Spleen (tissue), 13 donors: Measurements from ENCODE around the gene MAGOHB. TPM values are rescaled to one million over a fixed set of nuclear protein-coding genes. Genes with fewer than 3 reads are reported as not detected.
A peak's percentile ranks its signal among the peaks of the same experiment; 100 is the strongest.
"Not testable (repeated sequence)": the region's sequence is repeated elsewhere in the genome, so short reads cannot be mapped to it uniquely, and the experiment has no call there.

ENCODE experiments used
- DNase-seq: peaks from one replicate; pipeline ENCODE4 v3.0.0-alpha.2; 2020
- H3K27ac ChIP-seq, 8 donors: fragments of 200-600 bp; sonication (generic) in 7 of 8; 1 replicate in 4 of 8; 2 replicates in 4 of 8; pipeline versions ENCODE4 v1.5.0 to v1.8.0; 2016 to 2021; ENCODE audit warnings: inconsistent platforms in 4 of 8, mild to moderate bottlenecking in 4 of 8, moderate library complexity in 1 of 8
- H3K27me3 ChIP-seq, 7 donors: fragments of 200-600 bp; sonication (generic) in 6 of 7; replicated peaks in 1 of 7; 1 replicate in 4 of 7; 2 replicates in 3 of 7; pipeline versions ENCODE4 v1.5.0 to v1.8.0; 2016 to 2021; ENCODE audit warnings: inconsistent platforms in 3 of 7, mild to moderate bottlenecking in 1 of 7
- H3K36me3 ChIP-seq, 6 donors: fragments of 200-600 bp; sonication (generic) in 5 of 6; 1 replicate in 4 of 6; 2 replicates in 2 of 6; pipeline versions ENCODE4 v1.5.0 to v1.8.0; 2016 to 2021; ENCODE audit warnings: inconsistent platforms in 2 of 6
- H3K4me1 ChIP-seq, 6 donors: fragments of 200-600 bp; sonication (generic) in 5 of 6; 1 replicate in 3 of 6; 2 replicates in 3 of 6; pipeline versions ENCODE4 v1.5.0 to v1.8.0; 2016 to 2021; ENCODE audit warnings: inconsistent platforms in 3 of 6
- H3K4me3 ChIP-seq, 8 donors: fragments of 200-600 bp; sonication (generic) in 7 of 8; 1 replicate in 4 of 8; 2 replicates in 4 of 8; pipeline versions ENCODE4 v1.5.0 to v1.8.0; 2016 to 2021; ENCODE audit warnings: inconsistent platforms in 4 of 8, mild to moderate bottlenecking in 4 of 8, moderate library complexity in 2 of 8
- H3K9me3 ChIP-seq, 8 donors: fragments of 200-600 bp; sonication (generic) in 7 of 8; 1 replicate in 4 of 8; 2 replicates in 4 of 8; pipeline versions ENCODE4 v1.5.0 to v1.8.0; 2016 to 2021; ENCODE audit warnings: inconsistent platforms in 4 of 8
- POLR2A ChIP-seq, 3 donors: fragments of 450-650 bp; IDR thresholded peaks; one replicate each; pipeline ENCODE4 v1.5.1; 2017; ENCODE audit warnings: antibody characterized with exemption in 3 of 3, mild to moderate bottlenecking in 1 of 3
- POLR2AphosphoS5 ChIP-seq, 3 donors: sonication (generic); formaldehyde crosslinking; IDR thresholded peaks; one replicate each; pipeline ENCODE4 v1.5.1; 2017; ENCODE audit warnings: antibody characterized with exemption in 3 of 3
- WGBS, 5 donors: extraction: QIAGEN DNeasy Blood & Tissue Kit in 3 of 5; methylation state at CpG; one replicate each; pipeline versions ENCODE4 v1.1.5 to v1.1.7; 2013 to 2018; 5-methylcytosine and 5-hydroxymethylcytosine counted together
- intact Hi-C: fragments of 100-400 bp; cut with DNase I; formaldehyde crosslinking; loops from one replicate; pipeline ENCODE4 v1.15.0; 2023; ENCODE audit warnings: low total_unique reads
- long read RNA-seq, 2 donors: transcript quantifications; one replicate each; lab custom pipeline, GENCODE V29; 2026
- polyA plus RNA-seq, 3 donors: library from polyadenylated mRNA; stranded (reverse); fragments of 200-250 nt; gene quantifications; one replicate each; pipeline ENCODE4 v1.2.1, GENCODE V29; 2013
- total RNA-seq, 7 donors: library from RNA; depleted of rRNA in 3 of 7; stranded (reverse); fragments of >200 nt in 3 of 7; fragmentation: NEBNext Ultra II Directional in 4 of 7; extraction: Animal tissue kit (Norgen Biotek cat#: 25700) in 4 of 7; gene quantifications; one replicate each; pipeline versions ENCODE4 v1.1.0 to v1.2.1, GENCODE V29; 2016 to 2021
- TF ChIP-seq, protein P1 (sequence below), 11 experiments: fragments of 200-600 bp in 7 of 11; fragments of 450-650 bp in 4 of 11; sonication (generic) in 4 of 11; IDR thresholded peaks in 8 of 11; conservative IDR thresholded peaks in 3 of 11; 1 replicate in 7 of 11; 2 replicates in 4 of 11; pipeline versions ENCODE4 v1.4.0 to v1.8.0; 2016 to 2021; ENCODE audit warnings: antibody characterized with exemption in 11 of 11, inconsistent platforms in 4 of 11, mild to moderate bottlenecking in 1 of 11
- donor health status: healthy with polysubstance abuse.
- donor health status: DM: no; HTN: no; CAD: no; lungs with moderate emphysema.
- donor health status: DM: no; HTN: no; CAD: no.
- donor health status: Bipolar disorder and iron deficiency.
- donor health status: healthy.
- donor health status: DM: no; HTN: no; CAD: no.
- donor health status: DM: yes; HTN: yes; CAD: no.

MAGOHB gene
- total RNA-seq (10 to 100 TPM; 12.6 to 24.7 (median 19.5) TPM), polyA plus RNA-seq (10 to 100 TPM; 16.7 to 27.1 (median 22.7) TPM)
- long read RNA-seq, donor 1, transcript MAGOHB-201 (5 exons, 2,623 nt), result major isoform, 23 of 28 reads
- long read RNA-seq, donor 1, partial matches to known transcripts, result 0 of 28 reads
- long read RNA-seq, donor 1, other reads (novel, unspliced or antisense), result 0 of 28 reads
- long read RNA-seq, donor 2, transcript MAGOHB-201 (5 exons, 2,623 nt), result major isoform, 8 of 9 reads
- long read RNA-seq, donor 2, partial matches to known transcripts, result 0 of 9 reads
- long read RNA-seq, donor 2, other reads (novel, unspliced or antisense), result 0 of 9 reads

DNA sequence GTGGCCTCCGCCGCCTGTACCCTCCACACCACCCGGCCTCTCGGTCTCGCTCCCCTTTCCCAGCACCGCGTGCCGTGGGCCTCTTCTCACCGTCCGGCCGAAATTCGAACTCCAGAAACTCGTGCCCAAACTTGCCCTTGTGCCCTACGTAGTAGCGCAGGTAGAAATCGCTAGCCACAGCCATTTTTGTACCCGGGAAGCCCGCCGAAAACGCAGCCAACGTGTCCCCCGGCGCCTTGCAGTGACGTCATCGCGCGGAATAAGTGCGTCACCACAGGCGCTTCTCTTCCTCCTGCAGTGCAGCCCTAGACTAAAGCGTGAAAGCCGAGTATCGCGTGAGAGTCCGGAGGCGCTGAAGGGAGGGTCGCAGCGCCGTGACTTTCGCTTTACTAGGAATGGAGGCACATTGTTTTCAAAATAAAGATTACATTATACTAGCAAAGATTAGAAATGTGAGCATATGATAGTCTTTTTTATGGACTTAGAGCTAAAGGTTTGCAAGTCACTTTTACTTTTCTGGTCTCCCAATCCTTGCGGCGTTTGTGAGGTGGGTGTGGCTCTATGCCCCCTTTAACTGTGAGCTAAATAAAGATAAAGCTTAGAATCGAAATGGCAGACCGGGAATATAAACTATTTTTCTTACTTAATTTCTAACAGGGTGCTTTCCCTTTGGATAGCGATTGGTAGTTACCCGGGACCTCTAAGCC is at the start of gene MAGOHB:
TSS of gene MAGOHB (minus strand) at position 261 of the 707 bp plus-strand sequence. CDS start at position 184, 77 bp downstream.
- peak; percentile 98 for DNase-seq
- Histone ChIP-seq H3K9me3 (no peaks in the 10 kb centered on the region), H3K4me1 (peaks cover 12 to 43% (median 26%) of the 10 kb centered on the region in 6 donors), H3K4me3 (peak within 1 kb of the TSS; percentile 58 to 93 (median 84)), H3K27ac (peak within 1 kb of the TSS; percentile 71 to 92 (median 90)), H3K27me3 (no peaks in the 10 kb centered on the region), H3K36me3 (peaks cover 0 to 24% (median 18%) of the 10 kb centered on the region in 6 donors)
- WGBS, 5 donors, result 0 to 1% (median 0%) methylated on average over 45 of the region's 45 CpGs
- intact Hi-C loops, result no loop called here
- TF ChIP-seq, protein P1, sequence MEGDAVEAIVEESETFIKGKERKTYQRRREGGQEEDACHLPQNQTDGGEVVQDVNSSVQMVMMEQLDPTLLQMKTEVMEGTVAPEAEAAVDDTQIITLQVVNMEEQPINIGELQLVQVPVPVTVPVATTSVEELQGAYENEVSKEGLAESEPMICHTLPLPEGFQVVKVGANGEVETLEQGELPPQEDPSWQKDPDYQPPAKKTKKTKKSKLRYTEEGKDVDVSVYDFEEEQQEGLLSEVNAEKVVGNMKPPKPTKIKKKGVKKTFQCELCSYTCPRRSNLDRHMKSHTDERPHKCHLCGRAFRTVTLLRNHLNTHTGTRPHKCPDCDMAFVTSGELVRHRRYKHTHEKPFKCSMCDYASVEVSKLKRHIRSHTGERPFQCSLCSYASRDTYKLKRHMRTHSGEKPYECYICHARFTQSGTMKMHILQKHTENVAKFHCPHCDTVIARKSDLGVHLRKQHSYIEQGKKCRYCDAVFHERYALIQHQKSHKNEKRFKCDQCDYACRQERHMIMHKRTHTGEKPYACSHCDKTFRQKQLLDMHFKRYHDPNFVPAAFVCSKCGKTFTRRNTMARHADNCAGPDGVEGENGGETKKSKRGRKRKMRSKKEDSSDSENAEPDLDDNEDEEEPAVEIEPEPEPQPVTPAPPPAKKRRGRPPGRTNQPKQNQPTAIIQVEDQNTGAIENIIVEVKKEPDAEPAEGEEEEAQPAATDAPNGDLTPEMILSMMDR (IDR thresholded peaks at IDR 0.05 in 8 of 11, conservative IDR thresholded peaks at IDR 0.05 in 3 of 11), result peak in 3 of 11 experiments; percentile 17 to 27 (median 20)
- TF ChIP-seq POLR2A (IDR thresholded peaks at IDR 0.05), result no peak
- TF ChIP-seq POLR2AphosphoS5 (IDR thresholded peaks at IDR 0.05), result peak; percentile 96 to 97 (median 97)

- Histone ChIP-seq H3K27ac (no peak overlapping the region), H3K4me1 (no peaks in the 10 kb centered on the region), H3K36me3 (no peaks in the 10 kb centered on the region), H3K4me3 (no peak overlapping the region), H3K9me3 (peaks cover 0 to 13% (median 5%) of the 10 kb centered on the region in 8 donors), H3K27me3 (no peaks in the 10 kb centered on the region)
- WGBS, 5 donors, result 81 to 88% (median 84%) methylated on average over 3 of the region's 3 CpGs
- no peak for TF ChIP-seq POLR2A (IDR thresholded peaks at IDR 0.05)
- no peak for TF ChIP-seq POLR2AphosphoS5 (IDR thresholded peaks at IDR 0.05)
- TF ChIP-seq, protein P1 (IDR thresholded peaks at IDR 0.05 in 8 of 11, conservative IDR thresholded peaks at IDR 0.05 in 3 of 11), result no peak
- no peak for DNase-seq
- intact Hi-C loops, result no loop called here
Observed at GRCh38 chr12:10661338-10661737, 47.9 kb upstream of the MAGOHB start.

- Histone ChIP-seq H3K4me3 (no peak overlapping the region), H3K9me3 (peaks cover 0 to 20% (median 6%) of the 10 kb centered on the region in 8 donors), H3K27me3 (no peaks in the 10 kb centered on the region), H3K36me3 (no peaks in the 10 kb centered on the region), H3K4me1 (no peaks in the 10 kb centered on the region), H3K27ac (no peak overlapping the region)
- TF ChIP-seq POLR2AphosphoS5 (IDR thresholded peaks at IDR 0.05) (no peak), POLR2A (IDR thresholded peaks at IDR 0.05) (no peak)
- TF ChIP-seq, protein P1 (IDR thresholded peaks at IDR 0.05 in 8 of 11, conservative IDR thresholded peaks at IDR 0.05 in 3 of 11), result no peak
- intact Hi-C loops, result no loop called here
- DNase-seq, result no peak
Observed at GRCh38 chr12:10654003-10654402, 40.6 kb upstream of the MAGOHB start.

DNA sequence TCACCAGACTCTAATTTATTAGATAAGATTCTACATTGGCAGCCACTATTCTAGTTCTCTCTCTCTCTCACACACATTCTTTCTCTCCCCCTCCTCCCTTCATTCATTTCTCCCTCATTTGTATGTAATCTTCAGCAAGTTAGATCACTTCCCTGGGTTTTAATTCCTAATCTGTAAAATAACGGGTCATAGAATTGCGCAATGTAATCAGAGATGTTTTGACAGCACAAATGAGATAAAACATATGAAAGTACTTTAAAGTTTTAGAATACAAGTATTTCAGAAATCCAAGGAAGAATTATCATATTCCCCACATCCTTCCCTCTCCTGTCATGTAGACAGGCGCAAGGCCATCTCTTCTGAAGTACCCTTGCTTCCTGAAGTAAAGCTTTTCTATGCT is 38.8 kb upstream of the MAGOHB start:
- no peaks in the 10 kb centered on the region for H3K27me3 ChIP-seq
- TF ChIP-seq, protein P1 (IDR thresholded peaks at IDR 0.05 in 8 of 11, conservative IDR thresholded peaks at IDR 0.05 in 3 of 11), result no peak
- TF ChIP-seq POLR2A (IDR thresholded peaks at IDR 0.05), result no peak
- no peak for DNase-seq
- intact Hi-C loops, result no loop called here
- 52 to 69% (median 56%) methylated on average over 3 of the region's 3 CpGs for WGBS, 5 donors
- H3K4me1 ChIP-seq, result no peaks in the 10 kb centered on the region
- peaks cover 0 to 24% (median 12%) of the 10 kb centered on the region in 8 donors for H3K9me3 ChIP-seq
- no peaks in the 10 kb centered on the region for H3K36me3 ChIP-seq
- H3K27ac ChIP-seq, result no peak overlapping the region
- H3K4me3 ChIP-seq, result no peak overlapping the region

- peaks cover 3 to 37% (median 29%) of the 10 kb centered on the region in 8 donors for H3K9me3 ChIP-seq
- H3K27me3 ChIP-seq, H3K36me3 ChIP-seq, H3K4me1 ChIP-seq, H3K27ac ChIP-seq, intact Hi-C loops, H3K4me3 ChIP-seq, DNase-seq: not testable (repeated sequence)
Observed at GRCh38 chr12:10646576-10646975, 33.2 kb upstream of the MAGOHB start.
